Measurements from ENCODE around the gene SLFN14.

- TF ChIP-seq EZH2 (IDR thresholded peaks at IDR 0.05; ENCODE audit: low read length, unreplicated experiment) (no peak), CTCF (conservative IDR thresholded peaks at IDR 0.05; ENCODE audit: low read depth, low read length) (no peak), EZH2phosphoT487 (IDR thresholded peaks at IDR 0.05; ENCODE audit: borderline replicate concordance, low read length) (no peak)
These were observed 966 bp downstream of the SLFN14 start for GRCh38 chr17:35559495-35560210.

All from PC-3 (cell line).